GM18861 (cell line): ENCODE data around the gene SDCBP2.

Experiments
- ATAC-seq: cut with Tn5 transposase; IDR thresholded peaks from one replicate; pipeline ENCODE4 v1.9.1; 2021; ENCODE audit not compliant: unreplicated experiment

Gene SDCBP2

DNA sequence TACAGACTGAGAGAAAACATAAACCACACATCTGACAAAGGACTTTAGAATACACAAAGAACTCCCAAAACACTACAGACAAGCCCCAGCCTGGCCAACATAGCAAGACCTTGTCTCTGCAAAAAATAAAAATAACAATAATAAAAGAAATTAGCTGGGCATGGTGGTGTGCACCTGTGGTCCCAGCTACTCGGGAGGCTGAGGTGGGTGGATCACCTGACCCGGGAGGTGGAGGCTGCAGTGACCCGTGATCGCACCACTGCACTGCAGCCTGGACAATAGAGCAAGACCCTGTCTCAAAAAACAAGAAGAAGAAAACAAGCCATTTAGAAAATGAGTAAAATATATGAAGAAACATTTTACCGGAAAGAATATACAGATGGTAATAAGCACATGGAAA, 13.1 kb downstream of the SDCBP2 start:
- ATAC-seq, result no peak

DNA sequence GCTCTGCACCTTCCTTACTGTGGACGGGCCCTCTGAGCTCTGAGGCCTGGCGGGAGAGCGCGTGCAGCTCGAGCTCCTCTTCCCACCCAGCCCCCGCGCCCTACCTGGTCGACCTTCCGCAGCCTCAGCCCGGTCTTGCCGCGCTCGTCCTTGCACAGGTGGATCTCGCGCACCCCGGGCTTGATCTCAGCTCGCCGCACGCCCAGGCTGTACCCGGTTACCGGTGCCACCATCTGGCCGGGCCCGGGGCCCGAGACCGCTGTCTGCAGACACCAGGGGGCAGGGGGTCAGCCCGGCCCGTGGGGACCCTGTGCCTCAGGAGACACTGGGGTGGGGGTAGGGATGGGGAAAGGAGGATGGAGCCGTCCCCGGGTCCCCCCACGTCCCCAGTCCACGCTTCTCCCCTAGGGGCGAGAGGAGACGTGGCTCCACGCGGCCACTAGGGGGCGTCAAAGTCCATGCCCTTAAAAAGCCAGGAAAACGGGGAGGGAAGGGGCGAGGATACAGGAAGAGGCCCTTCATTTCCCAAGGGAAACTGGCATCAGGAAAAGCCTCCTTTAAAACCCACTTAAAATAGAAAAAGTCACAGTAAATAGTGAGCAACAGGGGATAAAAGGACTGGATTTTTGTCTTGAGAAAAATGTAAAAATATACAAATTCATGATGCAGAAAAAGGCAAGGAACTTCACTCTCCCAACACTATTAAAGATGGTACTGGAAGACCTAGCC, 15.5 kb downstream of the SDCBP2 start:
- no peak for ATAC-seq

DNA sequence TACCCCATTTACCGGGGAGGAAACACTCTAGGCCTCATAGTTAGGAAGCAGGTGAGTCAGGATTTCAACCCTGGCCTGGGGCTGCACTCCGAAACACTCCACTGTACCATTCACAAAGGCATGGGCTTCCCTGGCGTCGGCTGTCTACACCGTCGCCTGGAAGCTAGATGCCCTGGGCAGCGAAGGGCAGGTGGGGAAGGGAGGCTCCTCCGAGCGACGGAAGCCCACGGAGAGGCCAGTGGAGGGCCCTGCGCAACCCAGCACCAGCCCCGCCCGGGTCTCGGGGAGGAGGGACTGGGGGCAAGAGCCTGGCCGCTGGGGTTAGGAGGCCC, 16.1 kb downstream of the SDCBP2 start:
- no peak for ATAC-seq

DNA sequence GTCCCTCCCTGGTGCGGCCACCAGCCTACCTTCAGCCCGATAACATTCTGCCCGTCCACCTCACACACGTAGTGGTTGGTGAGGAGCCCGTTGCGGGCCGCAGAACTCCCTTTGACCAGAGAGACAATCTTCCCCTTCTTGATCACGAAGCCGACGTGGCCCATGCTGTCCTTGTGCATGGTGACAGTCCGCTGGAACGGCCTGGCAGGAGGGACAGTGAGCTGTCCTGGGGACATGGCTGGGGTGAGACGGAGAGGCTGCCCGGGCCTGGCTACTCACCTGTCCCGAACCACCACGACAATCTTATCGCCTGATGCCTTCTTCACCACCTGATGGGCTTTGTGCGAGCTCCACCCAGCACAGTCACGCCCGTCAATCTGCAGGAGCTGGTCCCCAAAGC, 16.6 kb downstream of the SDCBP2 start:
- no peak for ATAC-seq

DNA sequence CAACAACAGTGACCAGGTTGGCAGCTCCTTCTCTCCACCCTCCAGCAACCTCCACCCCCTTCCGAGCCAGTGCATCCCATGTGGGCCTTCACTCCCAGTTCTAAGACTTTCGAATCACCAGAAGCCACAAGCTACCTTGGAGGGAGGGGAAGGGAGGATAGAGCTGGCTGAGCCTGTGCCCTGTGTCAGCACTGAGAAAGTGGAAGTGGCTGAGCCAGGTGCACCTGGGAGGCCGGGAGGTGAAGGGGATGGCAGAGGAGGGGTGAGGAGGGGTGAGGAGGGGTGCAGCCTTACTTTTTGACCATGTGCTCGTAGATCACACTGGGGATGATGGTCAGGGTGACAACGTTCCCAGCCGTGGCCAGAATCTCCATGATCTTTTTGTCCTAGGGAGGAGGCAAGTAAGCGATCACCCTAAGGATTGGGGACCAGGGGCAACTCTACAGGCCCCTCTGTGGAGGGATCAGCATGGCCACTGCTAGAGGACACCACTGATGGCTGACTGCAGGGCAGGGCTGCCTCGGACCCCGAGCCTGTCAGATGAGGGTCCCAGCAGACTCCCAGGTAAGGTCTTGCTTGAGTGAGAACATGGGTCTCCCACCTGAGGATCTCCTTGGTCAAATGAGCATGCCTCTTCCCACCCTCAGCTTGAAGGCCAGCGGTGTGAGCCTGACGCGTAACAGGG, 18.3 kb downstream of the SDCBP2 start:
- no peak for ATAC-seq

DNA sequence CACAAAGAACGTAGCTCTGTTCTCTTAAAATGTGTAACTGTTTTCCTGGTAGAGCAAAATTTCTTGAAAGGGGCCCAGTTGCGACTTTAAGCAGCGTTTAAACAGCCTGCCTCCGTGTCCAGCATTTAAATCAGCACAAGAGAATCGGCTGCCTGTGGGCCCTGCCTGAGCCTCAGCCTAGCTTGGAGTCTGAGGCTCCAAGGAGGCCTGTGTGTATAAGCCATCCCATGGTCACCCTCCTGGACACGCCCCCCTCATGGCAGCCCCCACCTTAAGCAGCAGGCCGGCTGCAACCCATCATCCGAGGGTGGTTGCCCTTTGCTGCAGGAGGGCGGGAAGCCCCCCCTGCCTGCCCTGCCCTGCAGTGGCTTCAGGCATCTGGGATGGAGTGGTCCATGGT, 18.9 kb downstream of the SDCBP2 start:
- ATAC-seq, result no peak

DNA sequence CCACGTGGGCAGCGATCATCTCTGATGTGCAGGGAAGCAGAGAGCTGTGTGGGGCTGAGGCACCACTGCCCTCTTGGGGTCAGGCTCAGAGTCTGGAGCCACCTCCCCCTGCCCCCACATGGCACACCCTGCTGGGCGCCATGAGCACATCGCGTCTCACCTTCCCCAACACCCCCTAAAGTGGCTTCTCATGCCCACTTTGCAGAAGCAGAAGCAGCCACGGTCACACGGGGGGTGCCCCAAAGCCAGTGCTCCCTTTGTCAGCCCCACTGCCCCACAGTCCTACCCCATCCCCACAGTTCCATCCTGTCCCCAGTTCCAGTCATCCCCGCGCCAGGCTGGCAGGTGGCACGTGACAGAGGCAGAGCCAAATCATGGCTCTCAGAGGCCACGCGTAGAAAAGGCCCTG, 19.5 kb downstream of the SDCBP2 start:
- ATAC-seq, result no peak

DNA sequence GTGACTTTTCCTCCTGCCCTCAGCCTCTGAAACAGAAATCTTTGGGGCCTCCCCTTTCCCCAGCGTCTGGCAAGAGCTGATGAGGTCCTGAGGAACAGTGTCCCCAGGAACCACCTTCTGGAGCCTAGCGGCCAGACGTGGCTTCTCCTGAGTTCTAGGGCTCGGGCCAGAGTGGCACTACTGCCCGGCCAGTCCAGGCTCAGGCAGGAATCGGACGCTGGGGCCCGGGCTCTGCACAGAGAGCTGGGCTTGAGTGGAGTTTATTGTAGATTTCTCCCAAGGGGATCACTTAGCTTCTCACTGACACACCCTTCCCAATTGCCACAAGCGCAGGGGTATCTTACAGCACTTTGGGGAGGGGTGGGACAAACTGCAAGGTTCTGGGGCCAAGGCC, 20.2 kb downstream of the SDCBP2 start:
- no peak for ATAC-seq

DNA sequence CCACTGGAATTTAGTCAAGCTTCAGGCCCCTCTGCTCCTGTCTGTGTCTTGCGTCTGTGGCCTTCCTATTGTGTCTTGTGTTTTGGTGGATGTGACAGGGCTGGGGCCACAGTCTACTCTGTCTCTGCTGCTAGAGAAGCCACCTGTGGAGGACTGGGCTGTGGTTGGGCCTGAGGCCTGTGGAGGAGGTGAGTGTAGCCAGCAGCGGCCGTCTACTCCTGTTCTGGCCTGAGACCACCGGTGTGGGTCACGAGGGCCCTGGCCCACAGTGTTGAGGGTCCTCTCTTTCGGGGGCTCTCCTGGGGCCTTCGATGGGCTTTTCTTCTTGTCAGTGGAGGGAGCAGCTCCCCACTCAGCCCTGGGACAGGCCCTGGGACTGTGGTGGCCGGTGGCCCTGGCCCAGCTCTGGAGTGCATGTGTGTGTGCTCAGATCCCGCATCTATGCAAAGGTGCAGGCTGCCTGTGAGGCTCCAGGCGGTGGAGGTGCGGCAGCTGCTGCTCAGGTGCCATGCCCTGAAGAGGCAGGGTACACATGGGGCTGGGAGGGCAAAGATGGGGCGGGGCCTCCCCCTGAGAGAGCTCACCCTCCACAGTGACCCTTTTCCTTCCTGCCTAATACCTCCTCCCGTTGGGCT, 20.8 kb downstream of the SDCBP2 start:
- ATAC-seq, result no peak

DNA sequence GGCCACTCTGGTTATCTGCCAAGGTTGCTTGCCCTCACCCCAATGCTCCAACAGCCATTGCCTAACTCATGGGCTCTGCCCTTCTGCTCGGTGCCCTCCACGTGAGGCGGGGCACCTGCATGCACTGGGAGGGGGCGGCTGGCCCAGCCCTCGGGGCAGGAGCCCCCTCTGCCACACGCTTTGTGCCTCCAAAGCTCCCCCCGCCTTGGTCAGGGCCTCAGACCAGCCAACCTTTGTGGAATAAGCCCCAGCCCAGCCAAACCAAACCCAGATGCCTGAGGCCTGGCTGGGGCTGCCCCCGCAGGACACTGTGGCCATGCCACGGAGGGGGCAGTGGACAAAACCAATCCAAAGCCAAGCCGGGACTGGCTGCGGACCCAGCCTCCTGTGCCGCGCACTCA, 21.4 kb downstream of the SDCBP2 start:
- ATAC-seq, result no peak

DNA sequence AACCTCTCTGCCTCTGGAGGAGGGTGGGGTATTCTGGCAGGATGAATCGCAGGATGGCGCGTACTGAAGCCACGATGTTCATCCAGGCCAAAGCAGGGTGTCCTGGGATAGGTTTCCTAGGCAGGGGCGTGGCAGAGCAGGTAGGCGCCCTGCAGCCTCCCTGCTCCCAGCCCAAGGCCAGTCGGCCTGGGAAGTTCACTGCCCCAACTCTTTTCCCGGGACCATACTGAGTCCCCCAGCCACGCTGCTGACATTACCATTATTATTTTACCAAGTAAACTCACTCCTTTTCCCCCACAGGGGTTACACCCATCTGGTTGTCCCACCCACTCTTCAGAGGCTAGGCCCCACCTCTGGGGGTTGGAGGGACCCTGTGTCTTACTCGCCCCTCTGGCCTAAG, 21.8 kb downstream of the SDCBP2 start:
- ATAC-seq, result no peak

DNA sequence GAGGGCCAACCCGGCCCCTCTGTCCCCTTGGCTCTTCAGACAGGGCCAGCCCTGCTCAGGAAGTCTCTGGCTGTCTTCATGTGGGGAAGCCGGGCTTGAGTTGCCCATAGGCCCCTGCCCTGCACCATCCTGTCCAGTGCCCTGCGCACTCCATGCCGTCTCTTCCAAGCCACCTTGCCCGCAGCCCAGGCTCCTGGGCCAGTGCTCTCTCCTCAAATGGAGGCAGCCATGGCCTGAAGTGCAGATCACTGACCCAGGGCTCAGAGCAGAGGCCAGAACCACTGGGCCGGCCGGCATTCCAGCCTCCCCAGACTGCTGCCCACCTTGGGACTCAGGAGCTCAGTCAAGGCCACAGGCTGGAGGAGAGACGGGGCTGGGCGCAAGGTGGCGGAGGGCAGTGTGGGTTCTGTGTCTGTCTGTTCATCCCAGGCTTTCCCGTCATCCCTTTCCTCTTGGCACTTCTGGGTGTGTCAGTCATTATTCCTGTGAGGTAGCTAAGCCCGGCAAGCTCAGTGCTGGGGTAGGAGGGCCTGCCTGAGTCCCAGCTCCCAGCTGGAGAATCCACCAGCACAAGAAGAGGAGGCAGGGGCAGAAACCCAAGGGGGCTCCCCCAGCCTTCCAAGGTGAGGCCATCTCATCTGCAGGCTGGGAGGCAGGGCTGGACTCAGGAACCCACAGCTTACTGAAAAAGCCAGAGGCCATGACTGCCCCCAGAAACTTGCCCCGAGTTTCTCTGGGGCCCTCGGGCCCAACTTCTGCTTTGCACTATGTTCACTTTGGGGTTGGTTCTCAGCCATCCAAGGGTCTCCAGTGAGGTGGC, 22.4 kb downstream of the SDCBP2 start:
- no peak for ATAC-seq

DNA sequence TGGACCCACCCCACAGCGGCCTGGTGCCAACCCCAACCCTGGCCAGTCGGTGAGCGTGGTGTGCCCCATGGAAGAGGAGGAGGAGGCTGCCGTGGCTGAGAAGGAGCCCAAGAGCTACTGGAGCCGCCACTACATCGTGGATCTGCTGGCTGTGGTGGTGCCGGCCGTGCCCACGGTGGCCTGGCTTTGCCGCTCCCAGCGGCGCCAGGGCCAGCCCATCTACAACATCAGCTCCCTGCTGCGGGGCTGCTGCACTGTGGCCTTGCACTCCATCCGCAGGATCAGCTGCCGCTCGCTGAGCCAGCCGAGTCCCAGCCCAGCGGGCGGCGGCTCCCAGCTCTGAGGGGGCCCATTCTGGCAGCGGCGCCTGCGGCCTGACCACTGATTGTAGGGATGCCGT, 23.2 kb downstream of the SDCBP2 start:
- no peak for ATAC-seq

DNA sequence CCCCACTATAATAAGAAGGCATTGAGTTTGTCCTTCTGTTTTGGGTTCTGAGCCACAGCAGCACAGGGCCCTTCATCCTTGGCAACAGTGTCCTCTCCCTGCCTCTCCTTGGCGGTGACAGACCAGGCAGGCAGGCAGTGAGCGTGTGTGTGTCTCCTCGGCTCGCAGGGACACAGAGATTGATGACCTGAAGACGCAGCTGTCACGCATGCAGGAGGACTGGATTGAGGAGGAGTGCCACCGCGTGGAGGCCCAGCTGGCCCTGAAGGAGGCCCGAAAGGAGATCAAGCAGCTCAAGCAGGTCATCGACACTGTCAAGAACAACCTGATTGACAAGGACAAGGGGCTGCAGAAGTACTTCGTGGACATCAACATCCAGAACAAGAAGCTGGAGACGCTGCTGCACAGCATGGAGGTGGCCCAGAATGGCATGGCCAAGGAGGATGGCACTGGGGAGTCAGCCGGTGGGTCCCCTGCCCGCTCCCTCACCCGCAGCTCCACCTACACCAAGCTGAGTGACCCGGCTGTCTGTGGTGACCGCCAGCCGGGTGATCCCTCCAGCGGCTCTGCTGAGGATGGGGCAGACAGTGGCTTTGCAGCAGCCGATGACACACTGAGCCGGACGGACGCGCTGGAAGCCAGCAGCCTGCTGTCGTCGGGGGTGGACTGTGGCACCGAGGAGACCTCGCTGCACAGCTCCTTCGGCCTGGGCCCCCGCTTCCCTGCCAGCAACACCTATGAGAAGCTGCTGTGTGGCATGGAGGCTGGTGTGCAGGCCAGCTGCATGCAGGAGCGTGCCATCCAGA, 24.0 kb downstream of the SDCBP2 start:
- no peak for ATAC-seq

DNA sequence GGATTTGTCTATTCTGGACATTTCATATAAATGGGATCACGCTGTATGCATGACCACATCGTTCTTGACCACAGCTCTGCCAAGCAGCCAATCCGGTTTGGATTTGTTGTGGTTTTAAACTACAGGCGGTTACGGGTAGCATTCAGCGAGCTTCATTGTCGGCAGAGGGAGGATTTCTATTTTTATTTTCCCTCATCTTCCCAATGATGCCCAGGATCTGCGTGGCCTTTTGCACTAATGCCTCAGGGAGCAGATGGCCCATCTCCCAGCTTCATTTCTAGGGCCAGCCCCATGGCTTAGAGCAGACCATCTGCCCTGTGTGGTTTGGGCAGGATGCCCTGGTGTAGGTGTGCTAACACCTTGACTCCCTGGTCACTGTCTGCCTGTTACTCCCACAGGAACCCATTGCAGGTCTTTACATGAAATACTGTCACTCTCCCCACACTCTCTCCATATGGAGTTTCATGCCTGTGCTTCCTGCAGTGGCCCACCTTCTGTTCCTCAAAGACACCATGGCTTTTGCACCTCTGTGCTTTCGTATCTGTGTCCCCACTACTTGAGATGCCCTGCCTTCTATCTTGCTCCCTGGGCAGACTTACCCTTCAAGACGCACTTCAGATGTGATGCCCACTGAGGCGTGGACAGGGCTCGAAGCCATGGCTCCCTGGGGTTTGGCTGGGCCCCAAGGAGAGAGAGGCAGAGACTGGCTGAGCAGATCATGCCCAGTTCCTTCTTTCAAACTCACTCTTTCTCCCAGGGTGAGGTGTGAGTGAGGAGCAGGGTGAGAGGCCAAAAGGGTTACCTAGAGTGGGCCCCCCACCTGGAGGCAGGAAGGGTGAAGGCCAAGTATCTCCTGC, 26.0 kb downstream of the SDCBP2 start:
- ATAC-seq, result no peak

DNA sequence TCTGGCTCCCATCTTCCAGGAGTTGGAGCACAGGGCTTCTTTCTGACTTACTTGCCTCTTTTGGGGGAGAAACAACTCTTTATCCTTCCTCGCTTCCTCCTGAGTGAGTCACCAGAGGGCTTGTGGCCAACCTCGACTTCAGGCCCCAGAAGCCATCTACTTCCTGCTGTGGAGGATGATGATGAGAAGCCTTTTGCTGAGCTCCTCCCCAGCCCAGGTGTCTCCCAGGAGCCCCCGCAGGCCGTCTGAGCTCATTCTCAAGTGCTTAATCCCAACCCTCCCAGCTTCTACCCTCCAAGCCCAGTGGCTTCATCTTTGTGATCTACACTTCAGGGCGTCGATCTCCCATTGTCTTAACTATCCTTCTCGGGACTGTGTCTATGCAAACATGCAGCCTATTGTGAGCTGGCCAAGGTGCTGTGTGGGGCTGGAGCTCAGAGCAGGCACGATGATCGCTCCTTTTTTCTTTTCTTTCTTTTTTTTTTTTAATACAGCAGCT, 27.9 kb downstream of the SDCBP2 start:
- no peak for ATAC-seq

DNA sequence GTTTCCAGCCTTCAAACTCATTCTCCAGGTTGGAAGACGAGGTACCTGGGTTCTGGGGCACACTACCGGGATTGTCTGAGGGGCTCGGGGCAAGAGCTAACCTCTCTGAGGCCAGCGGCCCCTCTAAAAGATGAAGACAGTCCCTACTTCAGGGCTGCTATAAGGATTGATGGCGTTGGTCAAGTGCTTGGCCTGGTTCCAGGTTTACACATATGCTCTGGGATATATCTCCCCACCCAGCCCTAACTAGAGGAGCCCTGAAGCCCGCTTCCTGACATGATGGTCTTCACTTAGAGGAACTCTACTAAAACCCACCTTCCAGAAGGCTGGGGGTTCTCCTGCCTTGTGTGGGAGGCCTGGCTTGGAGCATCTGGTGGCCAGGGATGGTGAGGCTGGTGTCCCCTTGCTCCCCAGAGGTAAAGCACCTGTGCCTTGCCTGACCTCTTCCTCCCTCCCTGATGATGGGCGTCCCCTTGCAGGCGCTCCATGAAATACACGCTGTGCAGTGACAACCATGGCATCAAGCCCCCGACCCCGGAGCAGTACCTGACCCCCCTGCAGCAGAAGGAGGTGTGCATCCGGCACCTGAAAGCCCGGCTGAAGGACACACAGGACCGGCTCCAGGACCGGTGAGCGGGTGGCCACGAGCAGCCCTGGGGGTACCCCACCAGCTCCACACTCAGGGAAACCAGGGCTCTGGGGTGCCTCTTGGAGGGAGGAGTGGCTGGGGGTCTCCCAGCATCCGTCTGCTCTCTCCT, 28.7 kb downstream of the SDCBP2 start:
- ATAC-seq, result no peak

DNA sequence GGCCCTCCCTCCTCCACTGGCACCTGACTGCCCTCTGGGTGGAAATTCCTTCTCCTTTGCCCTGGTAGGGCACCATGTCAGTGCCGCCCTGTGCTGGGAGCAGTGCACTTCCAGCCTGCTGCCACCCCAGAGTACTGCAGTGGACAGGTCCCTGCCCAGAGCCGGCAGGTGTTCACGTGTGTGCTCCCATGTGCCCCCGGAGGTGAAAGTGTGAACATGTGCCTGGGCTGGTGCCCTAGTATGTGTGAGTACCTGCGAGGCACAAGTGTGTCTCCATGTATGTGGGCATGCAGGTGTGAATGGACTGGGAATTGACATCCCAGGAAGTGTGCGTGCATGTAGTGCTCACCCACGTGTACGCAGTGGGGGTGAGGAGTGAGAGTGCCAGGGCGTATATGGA, 29.4 kb downstream of the SDCBP2 start:
- no peak for ATAC-seq

DNA sequence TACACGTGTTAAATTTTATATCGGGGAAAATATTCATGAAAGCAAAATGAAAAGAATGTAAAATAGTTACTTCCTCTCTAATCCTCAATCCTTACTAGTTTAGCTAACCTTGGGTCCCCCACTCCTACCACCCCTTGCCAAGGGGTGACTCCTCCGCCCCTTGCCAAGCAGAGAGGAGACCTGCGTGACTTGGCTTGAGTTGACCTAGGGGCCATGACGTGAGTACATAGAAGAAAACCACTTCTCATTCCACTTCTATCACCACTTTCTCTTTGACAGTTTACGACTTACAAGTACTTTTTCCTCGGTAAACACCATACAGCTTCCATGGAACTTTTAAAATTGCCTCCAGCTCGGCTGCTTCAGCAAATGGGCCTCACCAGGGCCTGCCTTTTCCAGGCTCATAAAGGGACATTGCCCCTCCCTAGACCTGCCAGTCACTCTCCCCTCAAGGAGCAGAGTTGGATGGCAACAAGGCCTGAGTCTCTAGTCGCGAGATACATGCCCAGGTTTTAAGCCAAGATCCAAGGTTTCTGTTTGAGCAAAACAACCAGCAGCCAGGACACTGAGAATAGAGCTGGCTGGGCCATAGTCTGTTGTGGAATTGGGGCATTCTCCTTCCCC, 29.9 kb downstream of the SDCBP2 start:
- no peak for ATAC-seq
